Measurements from ENCODE around the gene TENM3. TPM values are rescaled to one million over a fixed set of nuclear protein-coding genes. Genes with fewer than 3 reads are reported as not detected.

The TENM3 gene
- total RNA-seq, 1 experiment from 2014 or later = 34.8 TPM

- DNase-seq (ENCODE audit: low read depth) = no peak
These were observed 487.6 kb downstream of the TENM3 start for GRCh38 chr4:182730791-182731190.

GRCh38 chr4:182736207-182736606 is 493.0 kb downstream of the TENM3 start:
- DNase-seq (ENCODE audit: low read depth) = peak; percentile 5

GRCh38 chr4:182738283-182739047 is 495.3 kb downstream of the TENM3 start:
- peak; percentile 45 for DNase-seq (ENCODE audit: low read depth)

- no peak for DNase-seq (ENCODE audit: low read depth)
These were observed 497.1 kb downstream of the TENM3 start for GRCh38 chr4:182740256-182740655.

- DNase-seq (ENCODE audit: low read depth) = no peak
These were observed 497.9 kb downstream of the TENM3 start for GRCh38 chr4:182741054-182741453.

GRCh38 chr4:182741914-182742313 is 498.7 kb downstream of the TENM3 start:
- DNase-seq (ENCODE audit: low read depth) = no peak

- DNase-seq (ENCODE audit: low read depth) = no peak
These were observed 500.6 kb downstream of the TENM3 start for GRCh38 chr4:182743815-182744214.

GRCh38 chr4:182745237-182745636 is 502.0 kb downstream of the TENM3 start:
- DNase-seq (ENCODE audit: low read depth) = no peak

- no peak for DNase-seq (ENCODE audit: low read depth)
These were observed 503.7 kb downstream of the TENM3 start for GRCh38 chr4:182746876-182747275.

GRCh38 chr4:182748283-182748682 is 505.1 kb downstream of the TENM3 start:
- no peak for DNase-seq (ENCODE audit: low read depth)

GRCh38 chr4:182748949-182749348 is 505.7 kb downstream of the TENM3 start:
- peak; percentile 61 for DNase-seq (ENCODE audit: low read depth)

- DNase-seq (ENCODE audit: low read depth) = peak; percentile 43
These were observed 506.5 kb downstream of the TENM3 start for GRCh38 chr4:182749667-182750167.

GRCh38 chr4:182752158-182752910 is 509.1 kb downstream of the TENM3 start:
- DNase-seq (ENCODE audit: low read depth) = peak; percentile 80

GRCh38 chr4:182754895-182755294 is 511.7 kb downstream of the TENM3 start:
- no peak for DNase-seq (ENCODE audit: low read depth)

- DNase-seq (ENCODE audit: low read depth) = no peak
These were observed 513.0 kb downstream of the TENM3 start for GRCh38 chr4:182756161-182756690.

GRCh38 chr4:182758273-182758672 is 515.1 kb downstream of the TENM3 start:
- DNase-seq (ENCODE audit: low read depth) = no peak

- no peak for DNase-seq (ENCODE audit: low read depth)
These were observed 517.4 kb downstream of the TENM3 start for GRCh38 chr4:182760551-182761043.

GRCh38 chr4:182764137-182764536 is 520.9 kb downstream of the TENM3 start:
- no peak for DNase-seq (ENCODE audit: low read depth)

GRCh38 chr4:182764642-182765041 is 521.4 kb downstream of the TENM3 start:
- DNase-seq (ENCODE audit: low read depth) = no peak

GRCh38 chr4:182765987-182766856 is 523.0 kb downstream of the TENM3 start:
- no peak for DNase-seq (ENCODE audit: low read depth)

GRCh38 chr4:182766857-182767250 is 523.7 kb downstream of the TENM3 start:
- no peak for DNase-seq (ENCODE audit: low read depth)
